GM21381 (cell line): ENCODE results near the gene MYB.
"Not testable (repeated sequence)": the region's sequence is repeated elsewhere in the genome, so short reads cannot be mapped to it uniquely, and the experiment has no call there.

Source experiments
- ATAC-seq: cut with Tn5 transposase; IDR thresholded peaks from one replicate; pipeline ENCODE4 v1.9.1; 2021; ENCODE audit warnings: mild to moderate bottlenecking, moderate library complexity; ENCODE audit not compliant: unreplicated experiment

MYB gene

GRCh38 chr6:135162678-135163439, 18.2 kb upstream of the MYB start:
- no peak for ATAC-seq

DNA sequence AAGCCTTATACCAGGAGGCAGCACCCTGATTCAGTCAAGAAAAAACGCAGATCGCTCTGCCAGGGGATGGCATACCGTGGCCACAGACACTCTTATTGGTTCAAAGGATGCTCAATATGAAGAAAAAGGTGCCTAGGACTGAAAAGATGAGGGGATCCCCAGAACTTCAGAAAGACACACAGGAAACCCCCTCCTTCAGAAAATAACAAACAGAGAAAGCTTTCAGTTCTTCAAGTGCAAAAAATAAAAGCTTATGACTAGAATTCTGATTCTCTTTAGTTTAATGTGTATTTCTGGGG, 17.7 kb upstream of the MYB start:
- ATAC-seq: peak; percentile 51

DNA sequence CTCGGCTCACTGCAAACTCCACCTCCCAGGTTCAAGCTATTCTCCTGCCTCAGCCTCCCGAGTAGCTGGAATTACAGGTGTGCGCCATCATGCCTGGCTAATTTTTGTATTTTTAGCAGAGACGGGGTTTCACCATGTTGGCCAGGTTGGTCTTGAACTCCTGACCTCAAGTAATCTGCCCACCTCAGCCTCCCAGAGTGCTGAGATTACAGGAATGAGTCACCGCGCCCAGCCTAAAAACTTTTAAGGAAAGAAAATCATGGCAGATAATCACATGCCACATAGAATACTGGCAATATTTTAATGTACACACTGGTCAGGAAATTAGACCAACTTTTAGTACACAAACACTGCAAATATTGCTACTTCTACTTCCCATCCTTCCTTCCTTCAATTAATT, 16.7 kb upstream of the MYB start:
- ATAC-seq: not testable (repeated sequence)

DNA sequence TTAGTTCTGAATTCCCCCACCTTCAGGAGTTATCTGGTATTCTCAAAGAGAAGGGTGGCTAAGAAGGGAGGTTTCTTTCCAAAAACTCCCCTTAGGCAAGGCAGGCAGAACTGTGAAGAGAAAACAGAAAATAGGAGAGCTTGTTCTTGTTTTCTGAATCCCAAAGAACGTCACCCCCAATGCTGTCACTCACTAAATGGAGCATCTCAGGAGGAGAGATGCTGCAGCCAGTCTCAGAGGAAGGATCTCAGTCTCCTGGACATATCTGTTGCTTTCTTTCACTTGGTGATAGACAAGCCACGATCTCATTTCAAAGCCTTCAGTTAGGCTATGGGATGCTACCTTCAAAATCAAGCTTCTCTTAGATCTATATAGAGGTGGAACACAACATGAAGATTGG, 16.1 kb upstream of the MYB start:
- ATAC-seq: no peak

GRCh38 chr6:135166515-135166914, 14.6 kb upstream of the MYB start:
- ATAC-seq: no peak

GRCh38 chr6:135167617-135168016, 13.5 kb upstream of the MYB start:
- no peak for ATAC-seq

GRCh38 chr6:135168766-135169165, 12.3 kb upstream of the MYB start:
- no peak for ATAC-seq

- ATAC-seq: no peak
These were observed 10.9 kb upstream of the MYB start for GRCh38 chr6:135170238-135170637.

DNA sequence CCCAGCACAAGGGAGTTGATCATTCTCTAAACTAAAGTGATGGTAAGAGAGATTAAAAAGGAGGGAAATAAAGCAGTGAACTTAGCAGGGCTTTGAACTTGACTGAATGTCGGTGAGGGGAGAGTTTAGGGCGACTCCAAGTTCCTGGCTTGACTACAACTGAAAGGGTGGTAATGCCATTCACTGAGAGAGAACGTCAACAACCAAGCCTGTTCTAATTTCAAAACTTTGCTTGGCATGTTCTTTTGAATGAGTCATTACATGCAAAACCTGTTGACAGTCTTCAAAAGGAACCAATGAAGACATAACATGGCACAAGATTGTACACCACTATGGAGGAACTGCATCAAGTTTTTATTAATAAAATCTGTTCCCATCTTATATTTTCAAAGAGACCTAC, 10.3 kb upstream of the MYB start:
- ATAC-seq: no peak

- ATAC-seq: no peak
These were observed 7.7 kb upstream of the MYB start for GRCh38 chr6:135173242-135173988.

DNA sequence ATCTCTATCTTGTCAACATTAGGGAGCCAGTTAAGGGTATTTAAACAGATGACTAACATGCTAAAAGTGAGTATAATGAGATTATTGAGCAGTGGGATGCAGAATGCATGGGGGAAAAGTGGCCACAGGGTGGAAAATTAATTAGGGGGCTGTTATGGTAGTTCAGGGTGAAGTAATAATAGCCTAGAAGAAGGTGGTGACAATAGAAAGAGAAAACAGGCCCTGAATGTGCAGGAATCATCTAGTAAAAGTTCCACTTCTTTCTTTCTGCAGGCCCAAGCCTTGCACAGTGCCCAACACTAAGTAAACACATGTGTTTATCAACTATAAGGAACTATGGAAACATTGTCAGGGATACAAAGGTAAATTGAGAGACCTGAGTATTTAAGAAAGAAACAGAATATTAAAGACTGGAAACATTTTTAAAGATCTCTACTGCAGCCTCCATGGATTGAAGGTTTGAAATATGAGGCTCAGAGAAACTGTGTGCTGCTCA, 7.1 kb upstream of the MYB start:
- no peak for ATAC-seq

DNA sequence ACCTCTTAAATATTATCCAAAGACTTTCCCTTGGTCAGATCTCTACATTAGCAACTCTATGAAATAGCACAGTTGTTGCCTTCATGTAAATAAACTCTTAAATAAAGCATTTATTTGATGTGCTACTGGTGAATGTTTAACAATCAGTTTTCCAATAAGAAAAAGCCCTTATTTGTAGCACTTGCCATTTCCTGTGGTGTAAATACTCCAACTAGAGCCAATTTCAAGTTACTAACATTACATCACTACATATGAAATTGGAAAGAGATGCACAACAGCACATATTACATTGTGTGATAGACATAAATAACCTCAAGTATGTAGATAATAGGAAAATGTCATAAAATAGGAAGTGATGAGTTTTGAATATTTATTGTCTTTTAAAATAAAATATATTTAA, 5.0 kb upstream of the MYB start:
- ATAC-seq: no peak

- ATAC-seq: no peak
These were observed 4.6 kb upstream of the MYB start for GRCh38 chr6:135176464-135176863.

GRCh38 chr6:135179372-135179771, 1.7 kb upstream of the MYB start:
- no peak for ATAC-seq

GRCh38 chr6:135179920-135180541, 1.1 kb upstream of the MYB start:
- ATAC-seq: no peak

DNA sequence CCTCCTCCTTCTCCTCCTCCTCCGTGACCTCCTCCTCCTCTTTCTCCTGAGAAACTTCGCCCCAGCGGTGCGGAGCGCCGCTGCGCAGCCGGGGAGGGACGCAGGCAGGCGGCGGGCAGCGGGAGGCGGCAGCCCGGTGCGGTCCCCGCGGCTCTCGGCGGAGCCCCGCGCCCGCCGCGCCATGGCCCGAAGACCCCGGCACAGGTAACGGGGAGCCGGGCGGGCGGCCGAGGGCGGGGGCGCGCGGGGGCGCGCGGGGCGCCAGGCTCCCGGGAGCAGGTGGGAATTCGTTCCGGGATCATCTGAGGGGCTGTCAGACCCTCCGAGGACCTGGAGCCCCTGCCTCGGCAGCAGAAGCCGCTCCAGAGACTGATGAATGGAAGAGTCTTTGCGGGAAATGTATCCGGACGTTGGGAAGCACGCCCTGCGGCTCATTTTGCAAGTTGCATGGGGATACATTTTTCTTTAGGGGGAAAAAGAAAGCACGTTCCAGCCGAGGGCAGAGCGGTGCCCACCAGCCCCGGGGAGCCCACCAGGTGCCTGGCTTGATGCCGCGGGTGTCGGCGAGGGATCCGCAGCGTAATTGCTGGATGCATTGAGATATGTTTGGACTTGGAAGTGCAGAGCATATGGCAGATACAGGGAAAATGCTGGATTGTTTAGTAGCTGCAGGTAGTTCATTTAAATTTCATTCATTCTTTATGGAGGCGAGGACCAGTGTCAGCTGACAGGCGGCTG, 394 bp downstream of the MYB start:
- ATAC-seq: peak; percentile 2

- peak; percentile 8 for ATAC-seq
These were observed 1.2 kb downstream of the MYB start for GRCh38 chr6:135182071-135183001.

- ATAC-seq: peak; percentile 43
These were observed 2.0 kb downstream of the MYB start for GRCh38 chr6:135183002-135183531.

- ATAC-seq: peak; percentile 32
These were observed 2.7 kb downstream of the MYB start for GRCh38 chr6:135183532-135184440.
